Measurements from ENCODE around the gene GRIA3.

GRCh38 chrX:123170546-123170945 is 13.5 kb upstream of the GRIA3 start:
- no peak for TF ChIP-seq CTCF (conservative IDR thresholded peaks at IDR 0.05; ENCODE audit: low read depth, low read length)
- no peak for TF ChIP-seq EZH2phosphoT487 (IDR thresholded peaks at IDR 0.05; ENCODE audit: borderline replicate concordance, low read length)
